Naive B cell (primary cell): ENCODE data around the gene PER2. TPM values are rescaled to one million over a fixed set of nuclear protein-coding genes. Genes with fewer than 3 reads are reported as not detected.
"Not testable (repeated sequence)": the region's sequence is repeated elsewhere in the genome, so short reads cannot be mapped to it uniquely, and the experiment has no call there.

Experiments
- ATAC-seq, 2 donors: fragments of 150-1000 bp; cut with Tn5 transposase; 2 replicates each; pipeline ENCODE4 v1.10.0; 2021; ENCODE audit warnings: low read depth in 2 of 2, mild to moderate bottlenecking in 2 of 2, moderate library complexity in 2 of 2
- DNase-seq: peaks from one replicate; pipeline ENCODE4 v3.0.0; 2022
- H3K27ac Mint-ChIP-seq, 6 donors: one replicate each; pipeline ENCODE4 v1.8.0; 2020 to 2022; ENCODE audit warnings: mild to moderate bottlenecking in 6 of 6, mixed read lengths in 6 of 6, moderate library complexity in 5 of 6, inconsistent platforms in 2 of 6
- H3K27me3 Mint-ChIP-seq, 3 donors: one replicate each; pipeline ENCODE4 v1.8.0; 2021 to 2022; ENCODE audit warnings: mixed read lengths in 3 of 3, mild to moderate bottlenecking in 1 of 3
- H3K36me3 Mint-ChIP-seq, 2 donors: one replicate each; pipeline ENCODE4 v1.8.0; 2020 to 2022; ENCODE audit warnings: mixed read lengths in 2 of 2, inconsistent platforms in 1 of 2, mild to moderate bottlenecking in 1 of 2
- H3K4me1 Mint-ChIP-seq, 3 donors: one replicate each; pipeline ENCODE4 v1.8.0; 2020 to 2022; ENCODE audit warnings: mixed read lengths in 3 of 3, inconsistent platforms in 1 of 3, mild to moderate bottlenecking in 1 of 3, moderate library complexity in 1 of 3
- H3K4me3 Mint-ChIP-seq, 8 donors: one replicate each; pipeline ENCODE4 v1.8.0; 2020 to 2022; ENCODE audit warnings: mild to moderate bottlenecking in 8 of 8, mixed read lengths in 8 of 8, moderate library complexity in 8 of 8, inconsistent platforms in 2 of 8
- H3K9me3 Mint-ChIP-seq, 7 donors: one replicate each; pipeline ENCODE4 v1.8.0; 2020 to 2022; ENCODE audit warnings: mixed read lengths in 7 of 7, mild to moderate bottlenecking in 5 of 7, inconsistent platforms in 2 of 7, moderate library complexity in 1 of 7
- polyA plus RNA-seq, 6 donors: library from polyadenylated mRNA; unstranded; fragments of 300-500 nt; fragmentation: Illumina TruSeq; gene quantifications; one replicate each; pipeline ENCODE4 v1.2.3, GENCODE V29; 2021; ENCODE audit warnings: low read depth in 6 of 6

The PER2 gene
- 10 to 100 TPM in 1 of 6 donors, 1 to 10 TPM in 5; 3.5 to 11.7 (median 4.5) TPM for polyA plus RNA-seq

DNA sequence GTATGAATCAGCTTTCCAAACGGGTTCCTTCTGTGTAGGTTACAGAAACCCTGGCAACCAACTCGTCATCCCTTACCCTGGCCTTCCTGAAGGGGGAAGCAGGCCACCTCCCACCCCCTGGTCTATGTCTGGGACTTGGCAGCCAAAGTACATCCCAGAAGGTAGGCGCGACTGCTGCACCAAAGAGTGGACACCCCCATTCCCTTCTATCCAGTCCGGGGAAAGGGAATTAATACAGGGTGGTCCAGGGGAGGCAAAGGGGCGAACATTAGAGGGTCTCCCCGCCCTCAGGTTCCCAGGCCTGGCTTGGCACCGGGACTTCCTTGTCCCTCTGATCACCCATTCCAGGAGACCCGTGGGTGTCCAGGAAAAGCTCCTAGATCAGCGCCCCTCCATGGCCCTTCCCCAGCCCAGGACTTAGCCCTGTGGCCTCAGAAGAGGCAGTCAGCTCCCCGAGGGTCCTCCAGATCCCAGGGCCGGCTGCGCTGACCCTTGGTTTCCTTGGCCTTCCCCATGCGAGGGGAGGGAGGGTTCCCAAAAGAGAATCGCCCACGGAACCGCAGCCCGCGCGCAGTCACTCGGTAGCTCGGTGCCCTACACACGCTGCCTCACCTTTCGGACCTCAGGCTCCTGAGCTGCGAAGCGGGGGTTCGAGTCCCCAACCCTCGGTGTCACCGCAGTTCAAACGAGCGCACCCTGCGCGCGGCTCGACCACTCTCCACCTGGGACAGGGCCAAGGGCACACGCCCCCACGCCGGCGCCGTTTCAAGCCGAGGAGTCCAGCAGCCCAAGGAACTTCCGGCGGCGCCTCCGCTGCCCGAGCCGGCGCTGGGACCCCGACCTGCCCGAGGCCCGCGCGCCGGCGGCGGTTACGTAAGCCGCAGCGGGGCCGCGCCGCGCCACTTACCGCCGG lies at the start of gene PER2:
PER2 (minus strand) TSS at position 874 of the 913 bp plus-strand sequence. CDS start 10,674 bp downstream, outside the sequence.
- peak within 1 kb of the TSS; percentile 91 to 98 (median 95) for H3K4me3 Mint-ChIP-seq
- H3K9me3 Mint-ChIP-seq = no peaks in the 10 kb centered on the region
- H3K27ac Mint-ChIP-seq = peak within 1 kb of the TSS; percentile 93 to 98 (median 95)
- DNase-seq (peak; percentile 27), ATAC-seq (peak; percentile 14 to 17)
- H3K36me3 Mint-ChIP-seq = no peaks in the 10 kb centered on the region
- no peaks in the 10 kb centered on the region for H3K27me3 Mint-ChIP-seq
- H3K4me1 Mint-ChIP-seq = peaks cover 35 to 54% (median 45%) of the 10 kb centered on the region in 3 donors

DNA sequence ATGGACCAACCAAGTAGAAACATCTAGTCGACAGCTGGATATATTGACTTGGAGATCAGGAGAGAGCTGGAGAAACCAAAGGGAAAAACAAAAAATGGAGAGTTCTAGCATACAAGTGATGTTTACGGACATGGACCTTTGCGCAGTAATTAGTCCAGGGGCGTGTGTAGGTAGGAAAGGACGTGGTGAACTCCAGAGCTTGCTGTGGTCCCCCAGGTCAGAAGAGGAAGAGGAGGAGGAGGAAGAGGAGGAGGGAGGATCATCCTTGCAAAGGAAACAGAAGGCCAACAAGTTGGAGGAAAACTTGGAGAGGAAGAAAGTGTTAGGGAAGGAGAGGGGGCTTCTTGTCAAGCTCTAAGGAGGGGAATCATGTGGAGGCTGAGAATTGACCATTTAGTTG lies 49.4 kb upstream of the PER2 start:
- ATAC-seq = no peak
- DNase-seq = no peak
- Mint-ChIP-seq H3K36me3 (peaks cover 0 to 8% of the 10 kb centered on the region in 2 donors), H3K27me3 (no peaks in the 10 kb centered on the region), H3K9me3 (no peaks in the 10 kb centered on the region), H3K4me1 (no peaks in the 10 kb centered on the region), H3K4me3 (no peak overlapping the region), H3K27ac (no peak overlapping the region)

GRCh38 chr2:238336793-238337444 lies 48.5 kb upstream of the PER2 start:
- no peaks in the 10 kb centered on the region for H3K4me1 Mint-ChIP-seq
- H3K4me3 Mint-ChIP-seq = peak overlapping the region in 1 of 8 donors; percentile 6
- peak overlapping the region in 3 of 6 donors; percentile 26 to 60 (median 50) for H3K27ac Mint-ChIP-seq
- DNase-seq = no peak
- no peaks in the 10 kb centered on the region for H3K9me3 Mint-ChIP-seq
- no peak for ATAC-seq
- no peaks in the 10 kb centered on the region for H3K27me3 Mint-ChIP-seq
- peaks cover 0 to 8% of the 10 kb centered on the region in 2 donors for H3K36me3 Mint-ChIP-seq

DNA sequence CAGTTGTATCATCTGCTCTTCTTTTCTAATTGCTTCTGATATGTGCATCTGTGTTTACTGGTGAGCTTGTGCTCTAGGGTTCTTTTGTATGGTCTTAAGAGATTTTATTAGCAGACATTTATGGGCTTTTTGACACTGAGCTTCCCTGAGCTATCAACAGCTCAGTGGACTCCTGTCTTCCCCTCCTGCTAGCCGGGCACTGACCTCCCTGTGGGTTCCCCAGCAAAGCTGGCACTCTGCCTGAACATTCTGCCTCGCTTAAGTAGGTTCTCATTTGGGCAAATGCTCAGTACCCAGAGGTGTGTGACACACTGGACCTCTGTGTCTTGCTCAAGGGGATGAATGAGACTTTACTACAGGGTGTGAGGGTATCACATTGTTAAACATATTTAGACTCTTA lies 47.7 kb upstream of the PER2 start:
- Mint-ChIP-seq H3K27ac (no peak overlapping the region), H3K27me3 (no peaks in the 10 kb centered on the region), H3K36me3 (peaks cover 0 to 8% of the 10 kb centered on the region in 2 donors), H3K4me1 (no peaks in the 10 kb centered on the region), H3K9me3 (no peaks in the 10 kb centered on the region), H3K4me3 (no peak overlapping the region)
- ATAC-seq (no peak), DNase-seq (no peak)

DNA sequence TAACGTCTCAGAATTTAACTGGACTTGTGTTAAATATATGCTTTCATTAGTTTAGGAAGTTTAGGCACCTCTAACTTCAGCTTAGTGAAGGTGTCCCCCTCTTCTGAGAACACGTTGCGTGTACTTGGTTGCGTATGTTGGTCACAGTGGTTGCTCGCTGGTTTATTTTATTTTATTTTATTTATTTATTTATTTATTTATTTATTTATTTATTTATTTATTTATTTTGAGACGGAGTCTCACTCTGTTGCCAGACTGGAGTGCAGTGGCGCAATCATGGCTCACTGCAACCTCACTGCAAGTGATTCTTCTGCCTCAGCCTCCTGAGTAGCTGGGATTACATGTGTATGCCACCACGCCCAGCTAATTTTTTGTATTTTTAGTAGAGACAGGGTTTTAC lies 47.2 kb upstream of the PER2 start:
- not testable (repeated sequence) for H3K27me3 Mint-ChIP-seq, ATAC-seq, DNase-seq, H3K27ac Mint-ChIP-seq, H3K36me3 Mint-ChIP-seq, H3K4me3 Mint-ChIP-seq, H3K4me1 Mint-ChIP-seq, H3K9me3 Mint-ChIP-seq

DNA sequence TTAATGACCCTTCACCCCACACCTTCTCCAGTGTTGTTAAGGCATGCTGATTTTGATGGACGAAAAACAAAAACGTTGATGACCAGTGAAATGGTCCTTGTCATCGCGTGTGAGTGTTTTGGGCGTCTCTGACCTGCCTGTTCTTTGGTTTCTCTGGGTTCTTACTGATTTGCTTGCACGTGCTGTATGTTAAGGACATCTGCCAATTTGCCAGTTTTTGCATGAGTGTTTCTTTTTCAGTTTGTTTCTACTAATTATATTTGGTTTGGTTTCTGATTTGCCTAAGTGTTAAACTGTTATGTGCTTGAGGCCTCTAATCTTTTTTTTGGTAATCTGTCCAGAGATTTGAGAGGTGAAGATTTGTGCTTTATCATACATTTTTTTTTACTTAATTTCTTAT lies 46.5 kb upstream of the PER2 start:
- Mint-ChIP-seq H3K4me1 (peaks cover 0 to 2% (median 0%) of the 10 kb centered on the region in 3 donors), H3K9me3 (no peaks in the 10 kb centered on the region), H3K27me3 (no peaks in the 10 kb centered on the region), H3K27ac (no peak overlapping the region), H3K36me3 (peaks cover 3 to 10% of the 10 kb centered on the region in 2 donors), H3K4me3 (no peak overlapping the region)
- ATAC-seq = no peak
- no peak for DNase-seq

GRCh38 chr2:238331916-238332315 lies 43.5 kb upstream of the PER2 start:
- Mint-ChIP-seq H3K27me3 (no peaks in the 10 kb centered on the region), H3K27ac (no peak overlapping the region), H3K9me3 (peaks cover 0 to 2% (median 0%) of the 10 kb centered on the region in 7 donors), H3K36me3 (peaks cover 25 to 30% of the 10 kb centered on the region in 2 donors), H3K4me1 (peaks cover 0 to 4% (median 0%) of the 10 kb centered on the region in 3 donors), H3K4me3 (no peak overlapping the region)
- DNase-seq (no peak), ATAC-seq (no peak)

DNA sequence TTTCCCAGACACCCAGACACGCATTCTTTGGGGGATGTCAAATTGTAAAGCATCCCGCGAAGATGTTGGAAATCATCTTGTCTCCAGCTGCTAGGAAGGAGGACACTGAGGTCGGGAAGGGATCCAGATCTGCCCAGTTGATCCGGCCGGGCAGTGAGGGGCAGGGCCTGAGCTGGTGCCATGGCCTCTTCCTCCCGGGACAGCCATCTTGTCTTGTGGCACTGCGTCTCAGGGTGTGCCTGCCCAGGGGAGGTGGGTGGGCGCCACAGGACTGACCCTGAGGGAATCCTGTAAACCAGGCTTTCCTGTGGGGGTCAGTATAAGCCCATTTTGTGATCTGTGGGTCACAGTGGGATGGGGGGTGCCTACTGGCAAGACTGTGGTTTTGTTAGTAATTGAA lies 42.0 kb upstream of the PER2 start:
- H3K4me1 Mint-ChIP-seq = peaks cover 0 to 7% (median 0%) of the 10 kb centered on the region in 3 donors
- peaks cover 25 to 31% of the 10 kb centered on the region in 2 donors for H3K36me3 Mint-ChIP-seq
- DNase-seq (no peak), ATAC-seq (no peak)
- H3K4me3 Mint-ChIP-seq = no peak overlapping the region
- H3K9me3 Mint-ChIP-seq = peaks cover 0 to 2% (median 0%) of the 10 kb centered on the region in 7 donors
- no peaks in the 10 kb centered on the region for H3K27me3 Mint-ChIP-seq
- H3K27ac Mint-ChIP-seq = no peak overlapping the region

- no peaks in the 10 kb centered on the region for H3K27me3 Mint-ChIP-seq
- peak overlapping the region in 1 of 6 donors; percentile 38 for H3K27ac Mint-ChIP-seq
- no peak for ATAC-seq
- DNase-seq = no peak
- H3K36me3 Mint-ChIP-seq = peaks cover 25 to 31% of the 10 kb centered on the region in 2 donors
- peaks cover 0 to 7% (median 6%) of the 10 kb centered on the region in 3 donors for H3K4me1 Mint-ChIP-seq
- H3K4me3 Mint-ChIP-seq = peak overlapping the region in 1 of 8 donors; percentile 62
- peaks cover 0 to 2% (median 0%) of the 10 kb centered on the region in 7 donors for H3K9me3 Mint-ChIP-seq
Measured at GRCh38 chr2:238327751-238328150, 39.3 kb upstream of the PER2 start.

GRCh38 chr2:238326801-238327365 lies 38.5 kb upstream of the PER2 start:
- H3K36me3 Mint-ChIP-seq = peaks cover 25 to 31% of the 10 kb centered on the region in 2 donors
- DNase-seq = no peak
- H3K9me3 Mint-ChIP-seq = peaks cover 0 to 2% (median 0%) of the 10 kb centered on the region in 7 donors

DNA sequence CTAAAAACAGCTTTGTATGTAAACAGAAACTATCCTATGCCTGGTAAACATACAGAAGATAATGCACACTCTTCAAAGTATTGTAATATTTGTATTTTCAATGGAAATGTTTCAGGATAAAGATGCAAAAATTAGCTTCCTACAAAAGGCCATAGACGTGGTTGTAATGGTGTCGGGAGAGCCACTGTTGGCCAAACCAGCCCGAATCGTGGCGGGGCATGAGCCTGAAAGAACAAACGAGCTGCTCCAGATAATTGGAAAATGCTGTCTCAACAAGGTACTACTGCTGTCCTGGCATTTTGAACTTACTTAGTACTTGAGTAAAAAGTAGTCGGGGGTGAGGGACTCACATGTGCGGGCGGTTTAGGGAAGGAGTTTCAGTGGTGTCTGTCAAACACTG lies 37.3 kb upstream of the PER2 start:
- H3K27ac Mint-ChIP-seq = no peak overlapping the region
- H3K27me3 Mint-ChIP-seq = no peaks in the 10 kb centered on the region
- no peak for DNase-seq
- H3K9me3 Mint-ChIP-seq = peaks cover 0 to 2% (median 0%) of the 10 kb centered on the region in 7 donors
- H3K4me3 Mint-ChIP-seq = no peak overlapping the region
- H3K36me3 Mint-ChIP-seq = peaks cover 25 to 31% of the 10 kb centered on the region in 2 donors
- H3K4me1 Mint-ChIP-seq = peaks cover 11 to 18% (median 13%) of the 10 kb centered on the region in 3 donors
- ATAC-seq = no peak

More at GRCh38 chr2:238326801-238327365, 38.5 kb upstream of the PER2 start:
- Mint-ChIP-seq H3K4me1 (peaks cover 3 to 9% (median 7%) of the 10 kb centered on the region in 3 donors), H3K4me3 (no peak overlapping the region), H3K27ac (no peak overlapping the region), H3K27me3 (no peaks in the 10 kb centered on the region)
- no peak for ATAC-seq

- not testable (repeated sequence) for ATAC-seq, DNase-seq, H3K27me3 Mint-ChIP-seq, H3K4me3 Mint-ChIP-seq, H3K27ac Mint-ChIP-seq, H3K9me3 Mint-ChIP-seq
- Mint-ChIP-seq H3K4me1 (peaks cover 9 to 26% (median 16%) of the 10 kb centered on the region in 3 donors), H3K36me3 (peaks cover 18 to 22% of the 10 kb centered on the region in 2 donors)
Measured at GRCh38 chr2:238324248-238324647, 35.8 kb upstream of the PER2 start.

DNA sequence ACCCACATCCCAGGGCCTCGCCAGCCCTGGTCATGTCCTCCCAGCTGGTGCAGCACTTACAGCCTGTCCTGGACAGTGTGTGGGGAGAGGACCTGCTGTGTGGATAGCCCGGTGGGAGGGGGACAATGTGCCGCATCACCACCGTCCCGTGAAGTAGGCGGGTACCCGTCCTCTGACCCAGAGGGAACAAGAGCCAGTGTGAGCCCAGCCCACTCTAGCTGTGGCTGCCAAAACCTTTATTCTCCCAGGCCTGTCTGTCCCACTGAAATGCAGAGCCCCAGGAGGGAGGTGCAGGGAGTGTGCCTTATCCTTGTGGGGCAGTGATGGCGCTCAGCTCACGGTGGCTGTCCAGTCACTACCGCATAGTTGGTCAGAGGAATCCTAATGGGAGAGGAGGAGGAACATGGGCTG lies 33.6 kb upstream of the PER2 start:
- H3K36me3 Mint-ChIP-seq = peaks cover 0 to 2% of the 10 kb centered on the region in 2 donors
- H3K27ac Mint-ChIP-seq = peak overlapping the region in 1 of 6 donors; percentile 16
- peak overlapping the region in 7 of 8 donors; percentile 67 to 91 (median 81) for H3K4me3 Mint-ChIP-seq
- peaks cover 0 to 1% (median 0%) of the 10 kb centered on the region in 3 donors for H3K27me3 Mint-ChIP-seq
- ATAC-seq = no peak
- peaks cover 0 to 3% (median 0%) of the 10 kb centered on the region in 7 donors for H3K9me3 Mint-ChIP-seq
- H3K4me1 Mint-ChIP-seq = peaks cover 9 to 26% (median 16%) of the 10 kb centered on the region in 3 donors
- DNase-seq = no peak
